ENCODE measurements around the gene GPR137.

Gene GPR137

DNA sequence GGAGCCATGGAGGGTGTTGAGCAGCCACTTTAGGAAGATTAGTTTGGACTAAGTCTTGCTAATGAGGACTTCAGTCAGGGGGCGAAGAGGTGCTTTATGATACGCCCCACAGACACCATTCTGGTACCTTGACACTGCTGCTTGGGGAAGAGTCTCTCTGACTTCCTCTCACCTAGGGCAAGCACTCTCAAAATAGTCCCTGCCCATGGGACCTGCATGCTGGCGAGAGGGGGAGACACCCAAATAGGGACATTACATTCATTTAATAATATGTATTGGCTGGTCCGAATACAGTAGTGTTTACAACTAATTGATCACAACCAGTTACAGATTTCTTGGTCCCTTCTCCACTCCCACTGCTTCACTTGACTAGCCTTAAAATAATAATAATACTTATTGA is 10.1 kb downstream of the GPR137 start:
- DNase-seq (ENCODE audit: low read depth) = no peak
- TF ChIP-seq, protein P1, sequence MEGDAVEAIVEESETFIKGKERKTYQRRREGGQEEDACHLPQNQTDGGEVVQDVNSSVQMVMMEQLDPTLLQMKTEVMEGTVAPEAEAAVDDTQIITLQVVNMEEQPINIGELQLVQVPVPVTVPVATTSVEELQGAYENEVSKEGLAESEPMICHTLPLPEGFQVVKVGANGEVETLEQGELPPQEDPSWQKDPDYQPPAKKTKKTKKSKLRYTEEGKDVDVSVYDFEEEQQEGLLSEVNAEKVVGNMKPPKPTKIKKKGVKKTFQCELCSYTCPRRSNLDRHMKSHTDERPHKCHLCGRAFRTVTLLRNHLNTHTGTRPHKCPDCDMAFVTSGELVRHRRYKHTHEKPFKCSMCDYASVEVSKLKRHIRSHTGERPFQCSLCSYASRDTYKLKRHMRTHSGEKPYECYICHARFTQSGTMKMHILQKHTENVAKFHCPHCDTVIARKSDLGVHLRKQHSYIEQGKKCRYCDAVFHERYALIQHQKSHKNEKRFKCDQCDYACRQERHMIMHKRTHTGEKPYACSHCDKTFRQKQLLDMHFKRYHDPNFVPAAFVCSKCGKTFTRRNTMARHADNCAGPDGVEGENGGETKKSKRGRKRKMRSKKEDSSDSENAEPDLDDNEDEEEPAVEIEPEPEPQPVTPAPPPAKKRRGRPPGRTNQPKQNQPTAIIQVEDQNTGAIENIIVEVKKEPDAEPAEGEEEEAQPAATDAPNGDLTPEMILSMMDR (IDR thresholded peaks at IDR 0.05; ENCODE audit: insufficient read depth, low read depth, low read length, missing control alignments) = no peak
- no peak overlapping the region for H3K4me3 ChIP-seq (ENCODE audit: low read length)

DNA sequence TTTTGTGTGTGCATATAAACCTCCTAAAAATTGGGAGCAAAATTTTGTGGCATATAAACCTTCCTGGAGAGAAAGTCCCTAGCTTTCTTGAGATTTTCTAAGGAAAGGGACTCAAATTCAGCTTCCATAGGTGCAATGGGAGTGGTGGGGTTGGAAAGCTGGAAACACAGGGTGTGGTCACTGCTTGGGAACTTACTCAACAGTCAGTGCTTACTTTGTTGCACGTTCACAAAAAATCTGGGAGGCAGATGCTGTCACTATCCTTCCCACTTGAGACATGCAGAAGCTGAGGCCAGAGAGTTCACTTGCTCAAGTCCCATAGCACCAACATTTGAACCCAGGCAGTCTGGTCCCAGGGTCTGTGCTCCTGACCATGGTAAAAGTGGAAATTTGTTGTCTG is 10.6 kb downstream of the GPR137 start:
- no peak overlapping the region for H3K4me3 ChIP-seq (ENCODE audit: low read length)
- TF ChIP-seq, protein P1 (IDR thresholded peaks at IDR 0.05; ENCODE audit: insufficient read depth, low read depth, low read length, missing control alignments) = no peak
- DNase-seq (ENCODE audit: low read depth) = peak; percentile 55

DNA sequence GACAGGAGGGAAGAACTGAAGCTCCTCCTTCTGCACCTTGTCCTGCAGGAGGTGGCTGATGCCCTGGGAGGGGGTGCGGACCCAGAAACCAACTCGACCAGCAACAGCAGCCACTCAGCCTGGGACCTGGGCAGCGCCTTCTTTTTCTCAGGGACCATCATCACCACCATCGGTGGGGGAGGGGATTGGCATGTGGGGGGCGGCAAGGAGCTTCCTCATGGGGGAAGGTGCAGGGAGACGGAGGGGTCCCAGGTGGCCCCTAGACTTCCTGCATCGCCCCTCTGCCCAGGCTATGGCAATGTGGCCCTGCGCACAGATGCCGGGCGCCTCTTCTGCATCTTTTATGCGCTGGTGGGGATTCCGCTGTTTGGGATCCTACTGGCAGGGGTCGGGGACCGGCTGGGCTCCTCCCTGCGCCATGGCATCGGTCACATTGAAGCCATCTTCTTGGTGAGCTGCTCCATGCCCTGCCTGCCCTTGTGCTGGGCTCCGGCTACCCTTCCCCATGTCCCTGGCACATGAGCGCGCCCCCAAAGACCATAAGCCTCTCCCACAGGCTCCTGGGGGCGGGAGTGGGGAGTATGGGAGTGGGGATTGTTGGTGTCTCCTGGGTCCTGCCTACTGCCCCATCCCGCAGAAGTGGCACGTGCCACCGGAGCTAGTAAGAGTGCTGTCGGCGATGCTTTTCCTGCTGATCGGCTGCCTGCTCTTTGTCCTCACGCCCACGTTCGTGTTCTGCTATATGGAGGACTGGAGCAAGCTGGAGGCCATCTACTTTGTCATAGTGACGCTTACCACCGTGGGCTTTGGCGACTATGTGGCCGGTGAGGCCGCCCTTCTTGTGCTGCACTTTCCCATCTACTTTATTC is 11.4 kb downstream of the GPR137 start:
- TF ChIP-seq, protein P1 (IDR thresholded peaks at IDR 0.05; ENCODE audit: insufficient read depth, low read depth, low read length, missing control alignments) = no peak

GRCh38 chr11:64297699-64298358 is 12.2 kb downstream of the GPR137 start:
- TF ChIP-seq, protein P1 (IDR thresholded peaks at IDR 0.05; ENCODE audit: insufficient read depth, low read depth, low read length, missing control alignments) = no peak
- no peak for DNase-seq (ENCODE audit: low read depth)
- H3K4me3 ChIP-seq (ENCODE audit: low read length) = no peak overlapping the region

More for the DNA sequence above, 11.4 kb downstream of the GPR137 start:
- no peak for DNase-seq (ENCODE audit: low read depth)
- H3K4me3 ChIP-seq (ENCODE audit: low read length) = no peak overlapping the region

- no peak overlapping the region for H3K4me3 ChIP-seq (ENCODE audit: low read length)
- TF ChIP-seq, protein P1 (IDR thresholded peaks at IDR 0.05; ENCODE audit: insufficient read depth, low read depth, low read length, missing control alignments) = no peak
- DNase-seq (ENCODE audit: low read depth) = no peak
These were observed 13.6 kb downstream of the GPR137 start for GRCh38 chr11:64298966-64299846.

- peak within 1 kb of the TSS; percentile 35 for H3K4me3 ChIP-seq (ENCODE audit: low read length)
- TF ChIP-seq, protein P1 (IDR thresholded peaks at IDR 0.05; ENCODE audit: insufficient read depth, low read depth, low read length, missing control alignments) = no peak
- DNase-seq (ENCODE audit: low read depth) = no peak
These were observed 14.4 kb downstream of the GPR137 start, which contains the start of gene CATSPERZ for GRCh38 chr11:64299847-64300648. Gene CATSPERZ, plus strand, starts transcription at chr11:64300358. Its CDS starts 53 bp downstream, at chr11:64300411.
